ENCODE measurements around the gene COQ5. TPM values are rescaled to one million over a fixed set of nuclear protein-coding genes. Genes with fewer than 3 reads are reported as not detected.
A peak's percentile ranks its signal among the peaks of the same experiment; 100 is the strongest.

Gene COQ5
- total RNA-seq, 1 donor from 2014 or later: 35.6 TPM

- TF ChIP-seq CTCF (conservative IDR thresholded peaks at IDR 0.05): no peak
- no peak overlapping the region for H3K27ac Mint-ChIP-seq
- H3K36me3 Mint-ChIP-seq: peaks cover 11% of the 10 kb centered on the region
- no peaks in the 10 kb centered on the region for H3K9me3 Mint-ChIP-seq
- no peak for DNase-seq (ENCODE audit: extremely low spot score, unreplicated experiment)
- H3K27me3 Mint-ChIP-seq: no peaks in the 10 kb centered on the region
- H3K4me3 Mint-ChIP-seq: no peak overlapping the region
- H3K4me1 Mint-ChIP-seq (ENCODE audit: unreplicated experiment): peaks cover 11% of the 10 kb centered on the region
Measured at GRCh38 chr12:120485961-120486881, 42.7 kb downstream of the COQ5 start.

- DNase-seq (ENCODE audit: extremely low spot score, unreplicated experiment): no peak
- no peaks in the 10 kb centered on the region for H3K27me3 Mint-ChIP-seq
- no peaks in the 10 kb centered on the region for H3K9me3 Mint-ChIP-seq
- H3K36me3 Mint-ChIP-seq: peaks cover 8% of the 10 kb centered on the region
- peaks cover 12% of the 10 kb centered on the region for H3K4me1 Mint-ChIP-seq (ENCODE audit: unreplicated experiment)
- no peak overlapping the region for H3K4me3 Mint-ChIP-seq
- no peak overlapping the region for H3K27ac Mint-ChIP-seq
- TF ChIP-seq CTCF (conservative IDR thresholded peaks at IDR 0.05): no peak
Measured at GRCh38 chr12:120483621-120484020, 45.3 kb downstream of the COQ5 start.

- H3K36me3 Mint-ChIP-seq: peaks cover 8% of the 10 kb centered on the region
- H3K9me3 Mint-ChIP-seq: no peaks in the 10 kb centered on the region
- no peak overlapping the region for H3K4me3 Mint-ChIP-seq
- no peak for TF ChIP-seq CTCF (conservative IDR thresholded peaks at IDR 0.05)
- no peak overlapping the region for H3K27ac Mint-ChIP-seq
- peaks cover 15% of the 10 kb centered on the region for H3K4me1 Mint-ChIP-seq (ENCODE audit: unreplicated experiment)
- H3K27me3 Mint-ChIP-seq: no peaks in the 10 kb centered on the region
- DNase-seq (ENCODE audit: extremely low spot score, unreplicated experiment): no peak
Measured at GRCh38 chr12:120481022-120481767, 47.8 kb downstream of the COQ5 start.

- TF ChIP-seq CTCF (conservative IDR thresholded peaks at IDR 0.05): no peak
- no peaks in the 10 kb centered on the region for H3K27me3 Mint-ChIP-seq
- H3K27ac Mint-ChIP-seq: peak overlapping the region; percentile 91
- peaks cover 8% of the 10 kb centered on the region for H3K36me3 Mint-ChIP-seq
- H3K4me3 Mint-ChIP-seq: no peak overlapping the region
- DNase-seq (ENCODE audit: extremely low spot score, unreplicated experiment): no peak
- H3K4me1 Mint-ChIP-seq (ENCODE audit: unreplicated experiment): peaks cover 17% of the 10 kb centered on the region
- no peaks in the 10 kb centered on the region for H3K9me3 Mint-ChIP-seq
Measured at GRCh38 chr12:120480211-120480610, 48.7 kb downstream of the COQ5 start.

- peak overlapping the region; percentile 91 for H3K27ac Mint-ChIP-seq
- no peak for DNase-seq (ENCODE audit: extremely low spot score, unreplicated experiment)
- no peaks in the 10 kb centered on the region for H3K9me3 Mint-ChIP-seq
- no peaks in the 10 kb centered on the region for H3K27me3 Mint-ChIP-seq
- H3K4me3 Mint-ChIP-seq: peak overlapping the region; percentile 59
- TF ChIP-seq CTCF (conservative IDR thresholded peaks at IDR 0.05): no peak
- H3K36me3 Mint-ChIP-seq: peaks cover 8% of the 10 kb centered on the region
- H3K4me1 Mint-ChIP-seq (ENCODE audit: unreplicated experiment): peaks cover 23% of the 10 kb centered on the region
Measured at GRCh38 chr12:120479458-120479857, 49.5 kb downstream of the COQ5 start.
